Inflammatory macrophage treated with lipopolysaccharide for 1 hour (primary cell): ENCODE data around the gene C8G.

Experiments
- DNase-seq, 2 donors: peaks; one replicate each; pipeline ENCODE4 v3.0.0-alpha.2; 2020 to 2022

Gene C8G

GRCh38 chr9:136985027-136985602, 40.1 kb downstream of the C8G start:
- DNase-seq: no peak

GRCh38 chr9:136985853-136986252, 40.8 kb downstream of the C8G start:
- no peak for DNase-seq

- no peak for DNase-seq
Observed at GRCh38 chr9:136988872-136989271, 43.8 kb downstream of the C8G start.

GRCh38 chr9:136990242-136990911, 45.3 kb downstream of the C8G start:
- no peak for DNase-seq

- peak; percentile 86 to 92 for DNase-seq
Observed at GRCh38 chr9:136991993-136992818, 47.2 kb downstream of the C8G start, which contains the start of gene PAXX. TSS of gene PAXX (plus strand) at chr9:136992422. CDS start at chr9:136992444, 22 bp downstream.

GRCh38 chr9:136992819-136993369, 47.9 kb downstream of the C8G start:
- DNase-seq: no peak

GRCh38 chr9:136994180-136994887, 49.3 kb downstream of the C8G start:
- no peak for DNase-seq

GRCh38 chr9:136994888-136995230, 49.8 kb downstream of the C8G start:
- DNase-seq: no peak

GRCh38 chr9:136995362-136995761, 50.3 kb downstream of the C8G start:
- DNase-seq: no peak

GRCh38 chr9:136995772-136996311, 50.8 kb downstream of the C8G start:
- no peak for DNase-seq
